UCSD-AML1 (cell line): ENCODE measurements around the gene NSMF.
"Not testable (repeated sequence)": the region's sequence is repeated elsewhere in the genome, so short reads cannot be mapped to it uniquely, and the experiment has no call there.

Experiments used
- DNase-seq: peaks from one replicate; lab custom pipeline; 2025; ENCODE audit not compliant: unreplicated experiment; lab: John Stamatoyannopoulos, UW

NSMF gene

GRCh38 chr9:137416563-137417151 is 42.5 kb downstream of the NSMF start:
- DNase-seq = no peak

- DNase-seq = no peak
Observed at GRCh38 chr9:137416006-137416562, 43.0 kb downstream of the NSMF start.

- DNase-seq = no peak
Observed at GRCh38 chr9:137415451-137415850, 43.7 kb downstream of the NSMF start.

DNA sequence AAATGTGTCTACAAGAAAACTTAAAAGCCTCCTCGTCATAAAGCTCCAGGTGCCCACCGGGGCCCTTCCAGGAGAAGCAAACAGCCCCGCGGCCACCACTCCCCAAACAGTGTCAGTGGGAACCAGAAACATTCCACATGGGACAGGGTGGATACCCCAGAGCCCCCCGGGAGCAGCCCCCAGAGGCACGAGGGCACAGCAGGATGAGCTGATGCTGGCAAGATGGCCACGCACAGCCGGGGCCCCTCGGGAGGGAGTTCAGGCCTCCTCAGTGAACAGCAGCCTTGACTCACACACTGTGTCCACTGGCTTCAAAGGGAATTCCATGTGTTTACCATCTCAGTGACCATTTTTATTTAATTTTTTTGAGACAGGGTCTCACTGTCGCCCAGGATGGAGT is 46.7 kb downstream of the NSMF start:
- no peak for DNase-seq

DNA sequence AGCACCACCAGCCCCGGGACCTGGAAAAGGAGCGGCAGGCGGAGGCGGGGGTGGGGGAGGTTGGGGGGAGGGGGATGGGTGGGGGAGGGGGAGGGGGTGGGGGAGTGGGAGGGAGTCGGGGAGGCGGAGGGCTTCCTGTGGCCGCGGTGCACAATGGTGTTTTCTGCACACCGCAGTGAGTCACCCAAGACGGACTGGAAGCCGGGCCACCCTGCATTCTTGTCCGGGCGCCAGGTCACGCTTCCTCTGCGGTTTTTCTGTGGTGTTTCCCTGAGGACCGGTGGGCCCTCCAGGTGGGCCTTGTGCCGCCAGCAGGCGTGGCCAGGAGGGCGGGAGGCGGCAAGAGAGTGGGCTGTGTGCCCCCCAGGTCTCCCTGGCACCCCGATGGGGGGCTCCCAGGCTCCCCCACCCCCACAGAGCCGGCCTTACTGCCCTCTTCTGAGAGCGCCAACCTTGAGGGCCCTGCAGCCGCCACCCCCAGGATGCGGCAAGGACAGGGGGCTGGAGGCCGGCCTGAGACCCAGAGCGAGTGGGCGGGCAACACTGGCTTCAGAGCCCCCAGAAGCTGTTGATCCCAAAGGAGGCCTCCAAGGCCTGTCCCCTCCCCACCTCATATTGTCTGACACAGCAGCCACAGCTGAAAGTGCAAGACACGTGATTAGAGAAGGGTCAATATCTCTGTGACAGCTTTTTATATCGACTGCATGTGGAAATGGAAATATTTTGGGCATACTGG is 47.3 kb downstream of the NSMF start:
- peak; percentile 84 for DNase-seq

GRCh38 chr9:137411260-137411644 is 47.9 kb downstream of the NSMF start:
- DNase-seq = peak; percentile 77

GRCh38 chr9:137410891-137411249 is 48.3 kb downstream of the NSMF start:
- DNase-seq = no peak

DNA sequence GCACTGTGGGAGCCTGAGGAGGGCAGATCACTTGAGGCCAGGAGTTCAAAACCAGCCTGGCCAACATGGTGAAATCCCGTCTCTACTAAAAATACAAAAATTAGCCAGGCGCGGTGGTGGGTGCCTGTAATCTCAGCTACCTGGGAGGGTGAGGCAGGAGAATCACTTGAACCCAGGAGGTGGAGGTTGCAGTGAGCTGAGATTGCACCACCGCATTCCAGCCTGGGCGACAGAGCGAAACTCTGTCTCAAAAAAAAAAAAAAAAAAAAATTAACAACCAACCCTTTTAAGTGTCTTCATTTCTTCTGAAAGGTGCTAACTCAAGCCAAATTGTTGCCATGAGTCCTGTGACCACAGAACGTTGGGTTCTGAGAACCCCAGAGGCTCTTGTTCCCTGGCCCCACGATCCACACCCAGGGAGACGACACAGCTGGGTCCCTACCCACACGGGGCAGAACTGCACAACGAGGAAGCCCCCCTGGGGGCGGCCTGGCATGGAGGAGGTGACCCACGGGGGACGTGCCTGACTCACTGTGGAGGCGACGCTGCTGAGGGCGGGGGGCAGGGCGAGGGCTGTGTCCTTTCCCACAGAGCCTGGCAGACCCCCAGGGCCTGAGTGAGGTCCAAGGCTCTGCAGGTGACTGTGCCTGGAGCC is 48.8 kb downstream of the NSMF start:
- not testable (repeated sequence) for DNase-seq

DNA sequence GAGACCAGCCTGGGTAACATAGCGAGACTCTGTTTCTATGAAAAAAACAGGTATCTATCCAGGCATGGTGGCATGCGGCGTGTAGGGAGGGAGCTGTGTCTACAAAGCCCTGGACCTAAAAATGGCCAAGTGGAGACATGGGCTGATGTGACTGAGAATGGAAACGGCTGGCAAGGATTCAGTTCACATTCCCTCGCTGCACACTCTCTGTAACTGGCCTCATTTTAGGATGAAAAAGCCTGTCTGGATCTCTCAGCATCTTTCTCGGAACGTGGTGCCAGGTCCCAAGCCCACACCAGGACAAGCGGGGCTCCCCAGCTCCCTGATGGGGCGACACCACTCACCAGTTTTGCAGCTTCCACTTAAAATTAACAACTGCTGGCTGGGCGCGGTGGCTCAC is 49.6 kb downstream of the NSMF start:
- no peak for DNase-seq

GRCh38 chr9:137408651-137409405 is 50.3 kb downstream of the NSMF start:
- DNase-seq = no peak

DNA sequence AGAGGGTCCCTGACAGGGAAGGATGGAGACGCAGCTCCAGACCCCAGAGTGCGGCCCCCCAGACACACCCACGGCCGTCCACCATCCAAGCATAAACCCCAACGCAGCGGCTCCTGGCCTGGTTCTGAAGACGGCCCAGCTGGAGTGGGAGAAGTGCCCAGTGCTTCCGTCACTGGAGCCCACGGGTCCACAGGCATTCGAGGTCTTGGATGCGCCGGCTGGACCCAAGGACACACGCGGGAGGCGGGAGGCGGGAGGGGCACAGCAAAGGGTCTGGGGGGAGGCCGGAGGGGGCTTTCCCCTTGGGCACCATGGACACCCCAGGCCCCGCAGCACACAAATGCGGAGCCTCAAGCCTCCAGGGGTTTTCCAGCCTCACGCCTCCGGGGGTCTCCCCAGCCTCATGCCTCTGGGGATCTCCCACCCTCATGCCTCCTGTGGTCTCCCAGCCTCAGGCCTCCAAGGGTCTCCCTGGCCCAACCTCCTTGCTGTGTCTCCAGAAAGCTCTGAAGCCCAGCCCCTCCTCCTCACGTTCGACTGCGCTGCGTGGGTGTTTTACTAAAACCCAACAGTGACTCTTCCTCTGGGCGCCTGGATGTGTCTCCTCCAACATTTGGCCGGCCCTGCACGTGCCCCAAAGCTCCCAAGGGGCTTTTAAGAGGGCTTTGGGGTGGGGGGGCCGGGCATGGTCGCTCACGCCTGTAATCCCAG is 51.4 kb downstream of the NSMF start:
- DNase-seq = no peak

DNA sequence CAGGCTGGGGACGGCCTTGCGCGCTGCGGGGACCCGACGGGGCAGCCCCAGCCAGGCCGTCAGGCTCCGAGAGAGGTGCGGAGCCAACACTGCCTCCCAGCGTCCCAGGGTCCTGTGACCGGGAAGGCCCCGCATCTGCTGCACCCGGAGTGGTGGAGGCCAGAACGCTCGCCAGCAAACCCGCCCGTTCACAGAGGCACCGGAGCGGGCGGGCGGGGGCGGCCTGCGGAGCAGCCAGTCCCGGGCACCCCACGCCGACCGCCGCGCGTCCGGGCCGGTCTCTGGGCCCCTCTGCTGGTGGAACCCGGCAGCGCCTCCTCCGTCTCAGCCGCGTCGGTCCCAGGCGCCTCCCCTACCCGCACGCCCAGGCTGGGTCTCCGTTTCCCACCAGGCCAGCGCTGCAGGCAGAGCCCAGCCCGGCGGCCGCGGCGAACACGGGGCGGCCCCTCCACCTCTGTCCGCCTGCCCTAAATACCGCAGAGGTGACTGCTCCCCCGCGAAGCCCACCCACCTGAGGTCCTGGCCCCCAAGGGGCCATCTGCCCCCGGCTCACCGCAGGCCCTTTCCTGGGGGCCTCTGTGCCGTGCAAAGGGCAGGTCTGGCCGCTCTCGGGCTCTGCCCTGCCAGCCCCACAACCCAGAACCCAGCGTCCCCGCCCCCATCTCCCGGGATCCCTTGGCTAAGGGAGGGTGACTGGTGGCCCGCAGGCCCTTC is 52.1 kb downstream of the NSMF start:
- peak; percentile 81 for DNase-seq

GRCh38 chr9:137406085-137406760 is 52.9 kb downstream of the NSMF start:
- no peak for DNase-seq

GRCh38 chr9:137405677-137406081 is 53.5 kb downstream of the NSMF start:
- no peak for DNase-seq

DNA sequence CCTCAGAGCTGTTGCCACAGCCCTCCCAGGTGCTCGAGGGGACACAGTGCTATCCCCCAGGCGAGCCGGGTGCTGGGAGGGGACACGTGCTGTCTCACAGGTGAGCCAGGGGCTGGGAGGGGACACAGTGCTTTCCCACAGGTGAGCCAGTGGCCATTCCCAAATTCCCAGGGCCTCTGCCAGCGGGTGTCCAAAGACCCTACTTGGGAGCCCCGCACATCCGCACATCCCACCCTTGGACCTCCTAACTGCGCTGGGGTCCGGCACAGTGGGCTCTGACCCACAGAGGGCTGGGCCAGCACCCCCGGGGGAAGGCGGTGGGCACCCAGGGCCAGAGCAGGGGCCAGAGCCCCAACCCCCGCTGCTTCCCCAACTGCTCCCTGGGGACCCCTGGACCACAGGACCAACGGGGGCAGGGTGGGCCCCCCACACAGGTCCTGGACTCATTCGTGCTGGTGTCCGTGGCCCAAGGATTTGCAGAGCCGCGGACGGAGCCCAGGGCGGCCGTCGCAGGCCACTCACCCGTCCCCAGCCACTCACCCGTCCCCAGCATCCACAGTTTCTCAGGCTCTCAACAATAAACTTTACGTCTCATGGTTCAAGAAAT is 54.1 kb downstream of the NSMF start:
- DNase-seq = no peak

- no peak for DNase-seq
Observed at GRCh38 chr9:137403269-137403668, 55.9 kb downstream of the NSMF start.

DNA sequence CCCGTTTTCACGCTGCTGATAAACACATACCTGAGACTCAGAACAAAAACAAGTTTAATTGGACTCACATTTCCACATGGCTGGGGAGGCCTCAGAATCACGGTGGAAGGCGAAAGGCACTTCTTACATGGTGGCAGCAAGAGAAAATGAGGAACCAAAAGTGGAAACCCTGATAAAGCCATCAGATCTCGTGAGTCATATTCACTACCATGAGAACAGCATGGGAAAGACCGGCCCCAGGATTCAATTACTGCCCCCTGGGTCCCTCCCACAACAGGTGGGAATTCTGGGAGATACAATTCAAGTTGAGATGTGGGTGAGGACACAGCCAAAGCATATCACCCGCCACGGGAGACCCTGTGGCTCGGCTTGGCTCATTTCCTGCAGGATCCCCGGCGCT is 56.4 kb downstream of the NSMF start:
- no peak for DNase-seq

DNA sequence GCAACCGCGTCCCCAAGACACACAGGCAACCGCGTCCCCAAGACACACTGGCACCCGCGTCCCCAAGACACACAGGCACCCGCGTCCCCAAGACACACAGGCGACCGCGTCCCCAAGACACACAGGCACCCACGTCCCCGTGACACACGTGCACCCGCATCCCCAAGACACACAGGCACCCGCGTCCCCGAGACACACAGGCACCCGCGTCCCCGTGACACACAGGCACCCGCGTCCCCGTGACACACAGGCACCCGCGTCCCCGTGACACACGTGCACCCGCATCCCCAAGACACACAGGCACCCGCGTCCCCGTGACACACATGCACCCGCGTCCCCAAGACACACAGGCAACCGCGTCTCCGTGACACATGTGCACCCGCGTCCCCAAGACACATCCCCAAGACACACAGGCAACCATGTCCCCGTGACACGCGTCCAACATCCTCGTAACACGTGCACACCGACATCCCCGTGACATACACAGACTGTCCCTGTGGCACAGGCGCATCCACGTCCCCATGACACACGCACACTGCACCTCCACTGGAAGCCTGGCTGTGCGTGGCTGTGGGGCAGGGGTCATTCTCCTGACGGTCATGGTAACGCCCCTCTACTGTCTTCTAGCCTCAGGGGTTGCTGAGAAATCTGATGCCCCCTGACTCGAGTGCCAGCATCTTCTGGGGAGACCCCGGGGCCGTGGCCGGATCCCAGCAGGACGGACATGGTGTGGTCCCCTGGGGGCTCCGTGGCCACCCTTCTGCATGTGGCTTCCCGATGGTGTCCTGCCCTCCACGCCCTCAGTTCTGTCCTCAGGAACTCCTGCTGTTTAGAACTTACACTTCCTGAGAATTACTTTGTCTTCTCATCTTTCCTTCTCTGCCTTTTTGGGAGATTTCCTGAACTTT is 60.3 kb downstream of the NSMF start:
- no peak for DNase-seq
